HL-60 (cell line): ENCODE measurements around the gene SERPINB1.

ENCODE experiments used
- CTCF ChIP-seq: IDR thresholded peaks from one replicate; pipeline ENCODE4 v1.5.1; 2011; ENCODE audit warnings: low read length, control low read depth, inconsistent platforms; ENCODE audit not compliant: insufficient read depth
- GABPA ChIP-seq: IDR thresholded peaks from 2 replicates; pipeline ENCODE4 v1.6.1; 2012; ENCODE audit warnings: low read depth
- REST ChIP-seq: IDR thresholded peaks from 2 replicates; pipeline ENCODE4 v1.6.1; 2012; ENCODE audit warnings: low read depth; ENCODE audit not compliant: insufficient replicate concordance

- TF ChIP-seq CTCF (no peak), REST (no peak), GABPA (no peak)
Observed at GRCh38 chr6:2857580-2858337, 16.1 kb upstream of the SERPINB1 start.
